NCI-H1092 (cell line): ENCODE results near the gene COL15A1.
A peak's percentile ranks its signal among the peaks of the same experiment; 100 is the strongest.

Experiments used
- DNase-seq: peaks from one replicate; lab custom pipeline; 2025; lab: John Stamatoyannopoulos, UW

COL15A1 gene

GRCh38 chr9:98973171-98973570, 29.5 kb downstream of the COL15A1 start:
- DNase-seq = no peak

GRCh38 chr9:98973576-98973975, 29.9 kb downstream of the COL15A1 start:
- DNase-seq = no peak

- no peak for DNase-seq
These were observed 30.4 kb downstream of the COL15A1 start for GRCh38 chr9:98974106-98974505.

DNA sequence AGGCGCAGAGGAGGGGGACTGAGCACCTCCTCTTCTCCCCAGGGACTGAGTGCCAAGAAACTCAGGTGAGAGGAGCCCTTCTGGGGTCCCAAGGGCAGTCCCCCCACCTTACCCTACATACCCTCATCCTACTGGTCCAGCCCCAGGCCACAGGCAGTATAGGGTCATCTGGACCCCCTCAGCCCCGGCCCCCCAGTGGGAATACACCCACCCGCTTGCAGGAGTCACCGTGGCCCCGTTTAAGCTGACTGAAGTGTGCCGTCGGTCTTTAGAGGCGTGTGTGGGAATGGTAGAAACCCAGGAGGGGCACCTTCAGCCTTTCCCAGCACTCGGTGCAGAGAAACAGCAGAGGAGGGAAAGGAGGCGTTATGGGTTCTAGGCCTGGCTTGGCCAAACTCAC, 30.8 kb downstream of the COL15A1 start:
- no peak for DNase-seq

DNA sequence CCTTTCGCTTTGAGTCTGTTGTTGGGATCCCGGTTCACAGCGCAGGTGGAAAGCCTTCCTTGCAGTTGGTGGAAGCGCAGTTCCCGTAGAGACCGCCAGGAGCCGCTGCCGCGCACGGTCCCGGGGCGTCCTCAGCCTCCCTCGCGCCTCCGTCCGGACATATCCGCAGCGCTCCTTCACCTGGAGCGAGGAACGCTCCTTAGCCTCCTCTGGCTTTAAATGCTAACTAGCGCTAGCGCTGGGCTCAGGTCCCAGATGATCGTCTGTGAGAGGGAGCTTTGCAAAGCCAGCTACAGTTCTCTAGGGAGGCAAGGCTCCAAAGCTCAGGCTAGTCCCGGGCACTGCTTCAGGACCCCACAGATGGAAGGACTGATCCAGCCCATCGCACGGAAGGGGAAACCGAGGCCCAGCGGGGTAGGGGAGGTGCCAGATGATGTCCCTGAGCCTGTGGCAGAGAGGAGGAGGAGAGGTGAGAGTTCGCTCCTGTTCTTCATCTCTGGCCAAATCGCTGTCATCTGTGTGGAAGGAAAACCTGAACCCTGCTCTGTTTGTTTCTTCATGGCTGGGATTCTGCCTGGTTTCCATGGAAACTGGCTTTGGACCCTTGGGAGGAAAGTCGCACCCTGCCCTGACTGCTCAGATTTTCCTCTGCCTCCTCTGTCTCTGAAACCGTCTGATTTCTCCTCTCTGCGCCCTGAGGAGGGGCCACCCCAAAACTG, 31.4 kb downstream of the COL15A1 start:
- peak; percentile 56 for DNase-seq

GRCh38 chr9:98975838-98976237, 32.1 kb downstream of the COL15A1 start:
- DNase-seq = no peak

DNA sequence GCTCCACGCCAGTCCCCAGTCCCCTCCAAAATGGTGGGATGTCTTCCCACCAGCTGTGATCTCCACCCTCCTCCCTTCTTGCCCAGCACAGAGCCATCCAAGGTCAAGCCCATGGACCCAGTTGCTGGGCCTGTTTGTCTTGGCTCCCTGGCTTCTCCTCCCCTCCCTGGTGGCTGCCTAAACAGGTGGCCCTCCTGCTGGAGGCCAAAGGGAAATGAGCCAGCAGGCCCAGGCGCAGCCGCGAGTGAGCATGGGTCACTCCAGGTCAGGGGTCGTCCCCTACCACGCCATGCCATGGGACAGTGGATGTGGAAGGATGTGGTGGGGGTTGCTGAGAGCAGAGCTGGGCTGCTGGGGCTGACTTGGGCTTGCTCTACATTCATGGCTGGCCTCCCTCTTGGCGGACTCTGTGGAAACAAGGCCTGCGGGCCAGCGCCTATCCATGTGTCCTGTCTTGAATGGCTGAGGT, 33.6 kb downstream of the COL15A1 start:
- DNase-seq = no peak

DNA sequence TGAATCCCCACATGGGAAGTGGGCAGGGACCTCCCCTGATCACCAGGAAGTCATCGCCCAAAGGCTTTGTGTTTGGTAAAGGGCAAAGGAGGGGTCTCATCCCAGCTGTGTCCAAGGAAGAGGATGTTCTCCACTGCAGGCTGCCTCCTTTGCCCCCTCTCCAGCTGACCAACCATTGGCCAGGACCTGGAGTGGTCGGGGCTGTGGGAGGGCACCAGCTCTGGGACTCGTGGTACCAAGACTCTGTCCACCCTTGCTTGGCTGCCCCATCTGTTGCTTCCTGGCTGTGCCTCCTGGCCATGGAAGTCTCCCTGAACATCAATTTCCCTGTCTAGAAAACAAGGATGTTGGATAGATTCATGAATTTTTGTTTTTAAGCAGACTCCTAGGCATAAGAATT, 34.1 kb downstream of the COL15A1 start:
- DNase-seq = no peak

- DNase-seq = no peak
These were observed 34.5 kb downstream of the COL15A1 start for GRCh38 chr9:98978231-98978681.

GRCh38 chr9:98980291-98980690, 36.6 kb downstream of the COL15A1 start:
- DNase-seq = no peak

DNA sequence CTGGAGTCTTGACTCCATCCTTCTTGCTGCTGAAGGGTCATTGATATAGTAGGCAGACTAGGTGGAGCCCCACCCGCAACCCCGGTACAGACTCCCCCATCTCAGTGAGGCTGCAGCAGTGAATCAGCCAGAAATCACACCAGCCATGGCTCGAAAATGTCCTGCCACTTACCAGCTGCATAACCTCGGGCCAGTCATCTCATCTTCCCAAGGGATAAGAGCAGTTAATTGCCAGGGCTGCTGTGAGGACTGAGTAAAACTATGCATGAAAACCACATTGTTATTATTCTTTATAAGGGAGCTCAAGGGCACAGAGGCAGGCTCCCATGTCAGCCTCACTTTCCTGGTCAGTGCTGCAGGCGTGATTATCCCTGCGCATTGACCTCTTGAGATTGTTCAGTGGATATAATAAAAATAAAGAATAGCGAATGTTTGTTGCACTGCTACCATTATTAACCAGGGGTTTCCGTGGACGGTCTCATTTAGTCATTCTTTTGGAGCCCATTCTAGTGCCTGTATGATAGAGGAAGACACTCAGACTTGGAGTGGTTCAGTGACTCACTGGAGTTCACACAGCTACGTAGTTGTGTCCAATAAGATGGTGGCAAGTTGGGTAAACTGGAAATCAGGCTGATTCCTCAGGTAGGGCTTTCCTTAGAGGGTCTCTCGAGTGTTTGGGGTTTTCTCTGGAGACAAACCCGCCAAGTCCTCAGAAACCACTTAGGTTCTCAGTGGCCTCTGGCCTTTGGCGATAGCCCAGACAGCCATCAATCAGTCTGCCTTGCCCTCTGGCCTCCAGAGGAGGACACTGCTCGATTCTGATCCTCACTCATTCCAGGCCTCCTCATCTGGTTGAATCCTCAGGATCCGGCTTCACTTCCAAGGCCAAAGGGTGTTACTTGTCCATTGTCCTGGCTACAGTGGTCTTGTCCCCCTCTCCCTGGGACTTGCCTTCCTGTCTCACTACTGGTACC, 39.9 kb downstream of the COL15A1 start:
- no peak for DNase-seq

DNA sequence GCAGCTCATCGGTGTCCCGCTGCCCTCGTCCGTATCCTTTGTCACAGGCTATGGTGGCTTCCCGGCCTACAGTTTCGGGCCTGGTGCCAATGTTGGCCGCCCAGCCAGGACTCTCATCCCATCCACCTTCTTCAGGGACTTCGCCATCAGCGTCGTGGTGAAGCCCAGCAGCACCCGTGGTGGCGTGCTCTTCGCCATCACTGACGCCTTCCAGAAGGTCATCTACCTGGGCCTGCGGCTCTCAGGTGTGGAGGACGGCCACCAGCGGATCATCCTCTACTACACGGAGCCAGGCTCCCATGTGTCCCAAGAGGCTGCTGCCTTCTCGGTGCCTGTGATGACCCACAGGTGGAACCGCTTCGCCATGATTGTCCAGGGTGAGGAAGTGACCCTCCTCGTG, 41.9 kb downstream of the COL15A1 start:
- no peak for DNase-seq

DNA sequence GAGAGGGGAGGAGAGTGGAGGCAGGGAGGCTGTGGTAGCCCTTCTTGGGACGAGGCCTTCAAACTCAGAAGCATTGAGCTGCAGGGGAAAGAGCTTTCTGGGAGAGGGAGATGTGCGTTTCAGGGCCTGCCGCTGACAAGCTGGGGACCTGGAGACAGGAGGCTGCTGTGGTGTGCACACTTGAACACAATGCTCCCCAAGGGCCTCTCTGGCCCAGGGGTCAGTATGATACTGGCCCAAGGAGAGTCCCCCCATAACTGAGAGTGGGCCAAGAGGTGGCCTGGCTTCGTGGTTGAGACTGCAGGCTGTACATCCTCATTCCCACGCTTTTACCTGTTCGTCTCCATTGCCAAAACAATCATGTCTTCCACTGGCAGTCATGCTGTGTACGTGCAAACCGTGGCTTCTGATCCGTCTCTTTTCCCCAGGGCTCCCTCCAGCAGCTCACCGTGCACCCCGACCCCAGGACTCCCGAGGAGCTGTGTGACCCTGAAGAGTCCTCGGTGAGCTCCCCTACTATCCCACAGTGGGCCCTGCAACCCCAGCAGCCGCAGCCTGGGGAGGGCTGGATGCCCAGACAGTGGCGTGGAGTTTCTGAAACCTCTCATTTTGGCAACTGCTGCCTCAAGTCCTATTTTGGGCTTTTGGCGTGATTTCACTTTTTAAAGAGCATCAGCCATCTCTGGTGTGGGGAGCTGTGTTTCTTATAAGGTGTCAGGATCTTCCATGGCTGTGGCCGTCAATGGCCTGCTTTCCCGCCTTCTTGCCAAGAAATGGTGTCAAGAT, 43.4 kb downstream of the COL15A1 start:
- DNase-seq = no peak

DNA sequence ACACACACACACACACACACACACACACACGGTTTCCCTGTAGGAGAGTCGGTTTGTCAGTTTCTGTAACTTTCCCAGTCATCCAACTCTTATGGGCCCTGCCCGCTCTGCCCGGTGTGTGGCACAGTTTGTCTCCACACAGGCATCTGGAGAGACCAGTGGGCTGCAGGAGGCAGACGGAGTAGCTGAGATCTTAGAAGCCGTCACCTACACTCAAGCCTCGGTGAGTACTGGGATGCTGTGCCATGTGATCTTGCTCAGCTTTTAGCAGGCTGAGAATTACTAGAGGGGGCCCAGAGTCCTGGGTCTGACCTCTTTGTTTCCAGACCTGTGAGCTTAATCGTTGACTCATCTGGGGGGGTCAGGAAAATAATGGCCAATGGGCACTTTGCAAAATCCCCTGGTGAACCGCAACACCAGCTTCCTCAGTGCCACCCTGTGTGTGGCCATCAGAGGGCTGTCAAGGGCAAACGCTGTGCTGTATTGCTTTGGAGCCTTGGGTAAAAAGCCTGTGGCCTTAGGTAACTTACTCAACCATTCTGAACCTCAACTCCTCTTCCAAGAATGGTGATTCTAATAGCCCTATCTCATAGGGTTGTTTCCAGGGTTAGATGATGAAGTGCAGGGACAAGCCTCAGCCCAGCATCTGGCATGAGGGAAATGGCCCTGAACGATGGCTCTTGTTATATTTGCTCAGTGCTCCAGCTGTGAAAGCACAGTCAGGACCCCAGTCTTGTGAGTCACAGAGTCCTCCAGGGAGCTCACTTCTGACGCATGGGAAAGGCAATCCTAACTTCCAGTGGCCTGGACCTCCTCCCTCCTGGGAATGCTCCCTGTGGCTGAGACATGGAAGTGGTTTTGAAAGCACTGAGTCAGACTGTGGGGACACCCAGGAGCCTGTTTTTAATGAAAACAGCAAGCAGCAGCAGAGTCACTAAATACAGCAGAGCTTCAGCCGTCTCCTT, 45.6 kb downstream of the COL15A1 start:
- DNase-seq = no peak

DNA sequence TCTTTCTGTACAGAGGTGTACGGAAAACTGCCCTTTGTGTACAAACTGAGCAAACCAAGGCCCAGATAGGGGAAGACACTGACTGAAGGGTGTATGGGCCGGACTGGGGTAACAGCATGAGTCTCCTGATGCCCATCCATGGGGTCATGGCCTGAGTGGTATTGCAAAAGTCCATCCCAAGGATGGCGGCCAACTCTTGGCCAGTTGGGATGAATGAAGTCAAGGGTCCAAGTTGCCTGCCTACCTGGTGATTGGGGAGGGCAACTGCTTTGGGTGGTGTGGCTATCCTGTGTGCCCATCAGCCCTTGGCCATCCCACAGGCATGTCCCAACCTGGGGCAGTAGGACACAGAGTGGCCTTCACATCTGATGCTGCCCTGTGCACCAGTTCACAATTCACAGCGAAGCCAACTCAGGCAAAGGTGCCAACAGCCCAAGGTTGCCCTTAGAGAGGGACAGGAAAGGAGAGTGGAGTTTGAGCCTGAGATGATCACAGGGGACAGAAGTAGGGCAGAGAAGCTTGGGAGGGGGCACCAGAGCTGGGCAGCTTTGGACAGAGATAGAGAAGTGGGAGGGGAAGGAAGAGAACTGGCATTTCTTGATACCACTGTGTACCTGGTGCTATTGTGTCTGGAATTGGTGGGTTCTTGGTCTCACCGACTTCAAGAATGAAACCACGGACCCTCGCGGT, 46.6 kb downstream of the COL15A1 start:
- no peak for DNase-seq

DNA sequence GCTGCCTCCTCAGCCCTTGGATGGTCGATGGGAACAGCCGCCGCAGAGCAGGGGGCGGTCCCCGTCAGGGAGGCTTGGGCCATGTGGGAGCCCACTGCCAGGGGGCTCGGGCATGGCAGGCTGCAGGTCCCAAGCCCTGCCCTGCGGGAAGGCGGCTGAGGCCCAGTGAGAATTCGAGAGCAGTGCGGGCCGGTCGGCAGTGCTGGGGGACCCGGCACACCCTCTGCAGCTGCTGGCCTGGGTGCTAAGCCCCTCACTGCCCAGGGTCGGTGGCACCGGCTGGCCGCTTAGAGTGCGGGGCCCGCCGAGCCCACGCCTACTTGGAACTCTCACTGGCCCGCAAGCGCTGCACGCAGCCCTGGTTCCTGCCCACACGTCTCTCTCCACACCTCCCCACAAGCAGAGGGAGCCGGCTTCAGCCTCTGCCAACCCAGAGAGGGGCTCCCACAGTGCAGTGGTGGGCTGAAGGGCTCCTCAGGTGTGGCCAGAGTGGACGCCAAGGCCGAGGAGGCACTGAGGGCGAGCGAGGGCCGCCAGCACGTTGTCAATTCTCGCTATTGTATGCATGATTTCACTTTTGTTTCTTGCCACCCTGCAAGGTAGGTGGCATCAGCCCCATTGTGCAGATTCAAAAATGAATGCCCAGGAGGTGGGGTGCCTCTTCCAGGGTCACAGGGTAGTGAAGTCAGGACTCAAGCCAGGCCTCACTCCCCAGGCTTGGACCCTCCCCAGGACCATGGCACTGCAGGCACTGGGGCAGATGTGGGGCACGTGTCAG, 48.6 kb downstream of the COL15A1 start:
- no peak for DNase-seq

GRCh38 chr9:98992885-98993569, 49.3 kb downstream of the COL15A1 start:
- no peak for DNase-seq

- DNase-seq = no peak
These were observed 49.9 kb downstream of the COL15A1 start for GRCh38 chr9:98993570-98993945.
